ENCODE results near the gene NOPCHAP1.

- TF ChIP-seq, protein P1, sequence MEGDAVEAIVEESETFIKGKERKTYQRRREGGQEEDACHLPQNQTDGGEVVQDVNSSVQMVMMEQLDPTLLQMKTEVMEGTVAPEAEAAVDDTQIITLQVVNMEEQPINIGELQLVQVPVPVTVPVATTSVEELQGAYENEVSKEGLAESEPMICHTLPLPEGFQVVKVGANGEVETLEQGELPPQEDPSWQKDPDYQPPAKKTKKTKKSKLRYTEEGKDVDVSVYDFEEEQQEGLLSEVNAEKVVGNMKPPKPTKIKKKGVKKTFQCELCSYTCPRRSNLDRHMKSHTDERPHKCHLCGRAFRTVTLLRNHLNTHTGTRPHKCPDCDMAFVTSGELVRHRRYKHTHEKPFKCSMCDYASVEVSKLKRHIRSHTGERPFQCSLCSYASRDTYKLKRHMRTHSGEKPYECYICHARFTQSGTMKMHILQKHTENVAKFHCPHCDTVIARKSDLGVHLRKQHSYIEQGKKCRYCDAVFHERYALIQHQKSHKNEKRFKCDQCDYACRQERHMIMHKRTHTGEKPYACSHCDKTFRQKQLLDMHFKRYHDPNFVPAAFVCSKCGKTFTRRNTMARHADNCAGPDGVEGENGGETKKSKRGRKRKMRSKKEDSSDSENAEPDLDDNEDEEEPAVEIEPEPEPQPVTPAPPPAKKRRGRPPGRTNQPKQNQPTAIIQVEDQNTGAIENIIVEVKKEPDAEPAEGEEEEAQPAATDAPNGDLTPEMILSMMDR (IDR thresholded peaks at IDR 0.05; ENCODE audit: insufficient read depth, low read length): no peak
- TF ChIP-seq, protein P2, sequence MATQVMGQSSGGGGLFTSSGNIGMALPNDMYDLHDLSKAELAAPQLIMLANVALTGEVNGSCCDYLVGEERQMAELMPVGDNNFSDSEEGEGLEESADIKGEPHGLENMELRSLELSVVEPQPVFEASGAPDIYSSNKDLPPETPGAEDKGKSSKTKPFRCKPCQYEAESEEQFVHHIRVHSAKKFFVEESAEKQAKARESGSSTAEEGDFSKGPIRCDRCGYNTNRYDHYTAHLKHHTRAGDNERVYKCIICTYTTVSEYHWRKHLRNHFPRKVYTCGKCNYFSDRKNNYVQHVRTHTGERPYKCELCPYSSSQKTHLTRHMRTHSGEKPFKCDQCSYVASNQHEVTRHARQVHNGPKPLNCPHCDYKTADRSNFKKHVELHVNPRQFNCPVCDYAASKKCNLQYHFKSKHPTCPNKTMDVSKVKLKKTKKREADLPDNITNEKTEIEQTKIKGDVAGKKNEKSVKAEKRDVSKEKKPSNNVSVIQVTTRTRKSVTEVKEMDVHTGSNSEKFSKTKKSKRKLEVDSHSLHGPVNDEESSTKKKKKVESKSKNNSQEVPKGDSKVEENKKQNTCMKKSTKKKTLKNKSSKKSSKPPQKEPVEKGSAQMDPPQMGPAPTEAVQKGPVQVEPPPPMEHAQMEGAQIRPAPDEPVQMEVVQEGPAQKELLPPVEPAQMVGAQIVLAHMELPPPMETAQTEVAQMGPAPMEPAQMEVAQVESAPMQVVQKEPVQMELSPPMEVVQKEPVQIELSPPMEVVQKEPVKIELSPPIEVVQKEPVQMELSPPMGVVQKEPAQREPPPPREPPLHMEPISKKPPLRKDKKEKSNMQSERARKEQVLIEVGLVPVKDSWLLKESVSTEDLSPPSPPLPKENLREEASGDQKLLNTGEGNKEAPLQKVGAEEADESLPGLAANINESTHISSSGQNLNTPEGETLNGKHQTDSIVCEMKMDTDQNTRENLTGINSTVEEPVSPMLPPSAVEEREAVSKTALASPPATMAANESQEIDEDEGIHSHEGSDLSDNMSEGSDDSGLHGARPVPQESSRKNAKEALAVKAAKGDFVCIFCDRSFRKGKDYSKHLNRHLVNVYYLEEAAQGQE (IDR thresholded peaks at IDR 0.05; ENCODE audit: insufficient replicate concordance, low read depth): no peak
- TF ChIP-seq POLR2AphosphoS5 (IDR thresholded peaks at IDR 0.05; ENCODE audit: low read depth): no peak
- TF ChIP-seq SPI1 (IDR thresholded peaks at IDR 0.05; ENCODE audit: borderline replicate concordance, low read depth): no peak
These were observed 4.8 kb downstream of the NOPCHAP1 start for GRCh38 chr12:104990950-104991349.
